HepG2 (cell line): ENCODE data around the gene RABGGTA. TPM values are rescaled to one million over a fixed set of nuclear protein-coding genes. Genes with fewer than 3 reads are reported as not detected.

ENCODE experiments used
- ARHGAP35 ChIP-seq: sonication (generic); formaldehyde crosslinking; IDR thresholded peaks from 2 replicates; pipeline ENCODE4 v1.9.0; 2022; ENCODE audit warnings: mild to moderate bottlenecking, inconsistent platforms, moderate library complexity, missing genetic modification reagents, borderline replicate concordance
- ARNTL ChIP-seq: sonication (generic); formaldehyde crosslinking; IDR thresholded peaks from 2 replicates; pipeline ENCODE4 v1.4.0; 2020; ENCODE audit warnings: mild to moderate bottlenecking, missing genetic modification reagents
- FOXJ3 ChIP-seq: sonication (generic); formaldehyde crosslinking; IDR thresholded peaks from 2 replicates; pipeline ENCODE4 v1.4.0; 2020; ENCODE audit warnings: missing genetic modification reagents, mild to moderate bottlenecking, borderline replicate concordance
- HDAC1 ChIP-seq: sonication (generic); formaldehyde crosslinking; IDR thresholded peaks from 2 replicates; pipeline ENCODE4 v1.5.1; 2020; ENCODE audit warnings: mild to moderate bottlenecking, missing genetic modification reagents
- LCORL ChIP-seq, 2 experiments: fragments of 450-650 bp in 1 of 2; sonication (generic) in 1 of 2; formaldehyde crosslinking in 1 of 2; IDR thresholded peaks; 2 replicates each; pipeline versions ENCODE4 v1.5.0 to v1.6.1; 2017 to 2020; ENCODE audit warnings: antibody characterized with exemption in 1 of 2, missing genetic modification reagents in 1 of 2
- PHF5A ChIP-seq: IDR thresholded peaks from one replicate; pipeline ENCODE4 v1.6.1; 2018; ENCODE audit warnings: low read depth, missing genetic modification reagents; ENCODE audit not compliant: unreplicated experiment
- PITX1 ChIP-seq: sonication (generic); formaldehyde crosslinking; IDR thresholded peaks from 2 replicates; pipeline ENCODE4 v1.5.1; 2020; ENCODE audit warnings: mild to moderate bottlenecking, missing genetic modification reagents
- SNAPC5 ChIP-seq: sonication (generic); formaldehyde crosslinking; IDR thresholded peaks from 2 replicates; pipeline ENCODE4 v1.8.1; 2023; ENCODE audit warnings: mild to moderate bottlenecking, missing genetic modification reagents, borderline replicate concordance
- SOX5 ChIP-seq: IDR thresholded peaks from 2 replicates; pipeline ENCODE4 v1.6.1; 2016; ENCODE audit warnings: borderline replicate concordance
- SP5 ChIP-seq: IDR thresholded peaks from 2 replicates; pipeline ENCODE4 v1.6.1; 2016; ENCODE audit warnings: low read depth, borderline replicate concordance
- UBTF ChIP-seq: sonication (generic); formaldehyde crosslinking; IDR thresholded peaks from 2 replicates; pipeline ENCODE4 v1.4.0; 2020; ENCODE audit warnings: mild to moderate bottlenecking, missing genetic modification reagents
- YEATS4 ChIP-seq: sonication (generic); formaldehyde crosslinking; IDR thresholded peaks from 2 replicates; pipeline ENCODE4 v1.4.0; 2020; ENCODE audit warnings: missing genetic modification reagents, borderline replicate concordance
- ZBED4 ChIP-seq: sonication (generic); formaldehyde crosslinking; IDR thresholded peaks from 2 replicates; pipeline ENCODE4 v1.4.0; 2020; ENCODE audit warnings: missing genetic modification reagents, borderline replicate concordance
- ZBTB34 ChIP-seq: sonication (generic); formaldehyde crosslinking; IDR thresholded peaks from 2 replicates; pipeline ENCODE4 v1.8.0; 2022; ENCODE audit warnings: mild to moderate bottlenecking, missing genetic modification reagents
- ZBTB42 ChIP-seq: sonication (generic); formaldehyde crosslinking; IDR thresholded peaks from 2 replicates; pipeline ENCODE4 v1.5.0; 2020; ENCODE audit warnings: mild to moderate bottlenecking, missing genetic modification reagents
- ZNF317 ChIP-seq: sonication (generic); formaldehyde crosslinking; IDR thresholded peaks from 2 replicates; pipeline ENCODE4 v1.5.0; 2020; ENCODE audit warnings: mild to moderate bottlenecking, missing genetic modification reagents
- ZNF34 ChIP-seq: sonication (generic); formaldehyde crosslinking; IDR thresholded peaks from 2 replicates; pipeline ENCODE4 v1.4.0; 2020; ENCODE audit warnings: mild to moderate bottlenecking, missing genetic modification reagents, borderline replicate concordance
- ZNF576 ChIP-seq: sonication (generic); formaldehyde crosslinking; IDR thresholded peaks from 2 replicates; pipeline ENCODE4 v1.4.0; 2020; ENCODE audit warnings: mild to moderate bottlenecking, missing genetic modification reagents
- ZNF691 ChIP-seq: sonication (generic); formaldehyde crosslinking; IDR thresholded peaks from 2 replicates; pipeline ENCODE4 v1.4.0; 2020; ENCODE audit warnings: missing genetic modification reagents, low read depth, mild to moderate bottlenecking, borderline replicate concordance
- polyA plus RNA-seq, 8 experiments: library from polyadenylated mRNA; depleted of rRNA in 3 of 8; stranded (reverse) in 7 of 8; unstranded in 1 of 8; fragments of >200 nt; fragmentation: Illumina TruSeq in 4 of 8; extraction: Trizol in 4 of 8; gene quantifications; 2 replicates each; pipeline versions ENCODE4 v1.2.1 to v1.2.3, GENCODE V29; 2011 to 2016; ENCODE audit warnings: low read depth in 4 of 8, missing spikeins in 1 of 8, mixed read lengths in 1 of 8; ENCODE audit not compliant: insufficient read depth in 1 of 8
- total RNA-seq, 5 experiments: library from RNA; depleted of rRNA; stranded (reverse); fragments of >200 nt; fragmentation: Illumina TruSeq; extraction: Trizol; gene quantifications; 2 replicates each; pipeline ENCODE4 v1.2.3, GENCODE V29; 2016; ENCODE audit warnings: low read depth in 1 of 5

The RABGGTA gene
- total and polyA plus RNA-seq, 2 of the 13 experiments (the other 11 are each of a cell fraction or from before 2014, with no cell fraction given) = 57.9 to 90.8 TPM

GRCh38 chr14:24255931-24256711 lies 15.3 kb downstream of the RABGGTA start (continued):
- TF ChIP-seq ZBED4 (peak; percentile 91; the same call in 1 of the 2 replicates), ZNF691 (CRISPR knock-in tag) (no peak), ARHGAP35 (CRISPR knock-in tag) (0 out of 2 replicates have a peak, but pooled peaks have one; percentile 23), ZNF317 (CRISPR knock-in tag) (peak; percentile 5), UBTF (CRISPR knock-in tag) (0 out of 2 replicates have a peak, but pooled peaks have one; percentile 14), LCORL (IDR thresholded peaks at IDR 0.05) (no peak), LCORL (CRISPR knock-in tag; IDR thresholded peaks at IDR 0.05) (peak; percentile 82), ZNF576 (CRISPR knock-in tag) (no peak), HDAC1 (CRISPR knock-in tag) (peak; percentile 71), SOX5 (CRISPR knock-in tag) (0 out of 2 replicates have a peak, but pooled peaks have one; percentile 43), FOXJ3 (CRISPR knock-in tag) (0 out of 2 replicates have a peak, but pooled peaks have one; percentile 46), ARNTL (CRISPR knock-in tag) (0 out of 2 replicates have a peak, but pooled peaks have one; percentile 36), ZBTB42 (CRISPR knock-in tag) (peak; percentile 95), ZBTB34 (CRISPR knock-in tag) (peak; percentile 69; the same call in 1 of the 2 replicates), SNAPC5 (CRISPR knock-in tag) (peak; percentile 29; the same call in 1 of the 2 replicates), PHF5A (CRISPR knock-in tag) (no peak), YEATS4 (CRISPR knock-in tag) (no peak), PITX1 (0 out of 2 replicates have a peak, but pooled peaks have one; percentile 33), SP5 (CRISPR knock-in tag) (peak; percentile 87), ZNF34 (CRISPR knock-in tag) (no peak)
